Keratinocyte (primary cell): ENCODE data around the gene CD200R1.
"Not testable (repeated sequence)": the region's sequence is repeated elsewhere in the genome, so short reads cannot be mapped to it uniquely, and the experiment has no call there.

Experiments
- CTCF ChIP-seq, 3 experiments: IDR thresholded peaks in 1 of 3; conservative IDR thresholded peaks in 1 of 3; optimal IDR thresholded peaks in 1 of 3; 2 replicates in 2 of 3; 3 replicates in 1 of 3; pipeline versions ENCODE3 to v1.5.1; 2011; ENCODE audit warnings: low read length in 3 of 3, mild to moderate bottlenecking in 3 of 3, moderate library complexity in 2 of 3, control low read depth in 1 of 3, inconsistent platforms in 1 of 3; ENCODE audit not compliant: insufficient read depth in 2 of 3; ENCODE audit errors: extremely low read depth in 1 of 3
- EZH2 ChIP-seq: IDR thresholded peaks from one replicate; pipeline ENCODE4 v1.6.1; 2012; ENCODE audit warnings: inconsistent platforms, mild to moderate bottlenecking, low read length, moderate library complexity

GRCh38 chr3:112919541-112919940 is 55.4 kb downstream of the CD200R1 start:
- TF ChIP-seq CTCF (optimal IDR thresholded peaks at IDR 0.05 in 1 of 3, IDR thresholded peaks at IDR 0.05 in 1 of 3, conservative IDR thresholded peaks at IDR 0.05 in 1 of 3; ENCODE audit: extremely low read depth in 1 of 3, insufficient read depth in 2 of 3, low read length in 3 of 3); EZH2: not testable (repeated sequence)
